ENCODE data around the gene AKT2. TPM values are rescaled to one million over a fixed set of nuclear protein-coding genes. Genes with fewer than 3 reads are reported as not detected.

AKT2 gene
- total and polyA plus RNA-seq, 3 donors from 2014 or later, result 154 to 229 (median 195) TPM

GRCh38 chr19:40245506-40246128 is 39.5 kb downstream of the AKT2 start:
- Histone ChIP-seq H3K27ac (no peak overlapping the region), H3K4me1 (peaks cover 33% of the 10 kb centered on the region), H3K27me3 (no peaks in the 10 kb centered on the region), H3K36me3 (ENCODE audit: low read depth, missing control alignments) (no peaks in the 10 kb centered on the region), H3K9me3 (no peaks in the 10 kb centered on the region), H3K4me3 (no peak overlapping the region)
- DNase-seq, result no peak
- 67 to 69% methylated on average over 9 of the region's 9 CpGs for WGBS, 2 donors
- intact Hi-C loops (cut with DNase I; ENCODE audit: low total_unique reads), result no loop called here
- no peak for TF ChIP-seq CTCF (IDR thresholded peaks at IDR 0.05)
- no peak for TF ChIP-seq POLR2A (IDR thresholded peaks at IDR 0.05)

- Histone ChIP-seq H3K27ac (no peak overlapping the region), H3K4me1 (peaks cover 33% of the 10 kb centered on the region), H3K4me3 (no peak overlapping the region), H3K36me3 (ENCODE audit: low read depth, missing control alignments) (no peaks in the 10 kb centered on the region), H3K9me3 (no peaks in the 10 kb centered on the region), H3K27me3 (no peaks in the 10 kb centered on the region)
- WGBS, 2 donors, result 69 to 87% methylated on average over 12 of the region's 12 CpGs
- intact Hi-C loops (cut with DNase I; ENCODE audit: low total_unique reads), result no loop called here
- TF ChIP-seq POLR2A (IDR thresholded peaks at IDR 0.05), result no peak
- no peak for TF ChIP-seq CTCF (IDR thresholded peaks at IDR 0.05)
- DNase-seq, result no peak
Measured at GRCh38 chr19:40244579-40245317, 40.4 kb downstream of the AKT2 start.

- Histone ChIP-seq H3K27me3 (no peaks in the 10 kb centered on the region), H3K27ac (no peak overlapping the region), H3K4me1 (peaks cover 33% of the 10 kb centered on the region), H3K36me3 (ENCODE audit: low read depth, missing control alignments) (no peaks in the 10 kb centered on the region), H3K9me3 (no peaks in the 10 kb centered on the region), H3K4me3 (no peak overlapping the region)
- 86 to 91% methylated on average over 2 of the region's 2 CpGs for WGBS, 2 donors
- no peak for DNase-seq
- TF ChIP-seq POLR2A (IDR thresholded peaks at IDR 0.05), result no peak
- intact Hi-C loops (cut with DNase I; ENCODE audit: low total_unique reads), result no loop called here
Measured at GRCh38 chr19:40243181-40243580, 42.0 kb downstream of the AKT2 start.

- no peaks in the 10 kb centered on the region for H3K36me3 ChIP-seq (ENCODE audit: low read depth, missing control alignments)
- no peak for DNase-seq
- no peak overlapping the region for H3K4me3 ChIP-seq
- WGBS, 2 donors, result 56 to 78% methylated on average over 5 to 12 of the region's 12 CpGs
- H3K9me3 ChIP-seq, result no peaks in the 10 kb centered on the region
- intact Hi-C loops (cut with DNase I; ENCODE audit: low total_unique reads), result no loop called here
- H3K27ac ChIP-seq, result peak overlapping the region; percentile 34 to 57
- no peaks in the 10 kb centered on the region for H3K27me3 ChIP-seq
- H3K4me1 ChIP-seq, result peaks cover 33% of the 10 kb centered on the region
- no peak for TF ChIP-seq POLR2A (IDR thresholded peaks at IDR 0.05)
- no peak for TF ChIP-seq CTCF (IDR thresholded peaks at IDR 0.05)
Measured at GRCh38 chr19:40242480-40242879, 42.7 kb downstream of the AKT2 start.

GRCh38 chr19:40241809-40242384 is 43.2 kb downstream of the AKT2 start:
- Histone ChIP-seq H3K36me3 (ENCODE audit: low read depth, missing control alignments) (no peaks in the 10 kb centered on the region), H3K27me3 (no peaks in the 10 kb centered on the region), H3K9me3 (no peaks in the 10 kb centered on the region), H3K4me3 (no peak overlapping the region), H3K27ac (peak overlapping the region; percentile 34 to 57), H3K4me1 (peaks cover 33% of the 10 kb centered on the region)
- TF ChIP-seq POLR2A (IDR thresholded peaks at IDR 0.05) (no peak), CTCF (IDR thresholded peaks at IDR 0.05) (no peak)
- intact Hi-C loops (cut with DNase I; ENCODE audit: low total_unique reads), result no loop called here
- peak; percentile 93 for DNase-seq
- 27 to 62% methylated on average over 17 of the region's 21 CpGs for WGBS, 2 donors
